GM18519 (cell line): ENCODE measurements around the gene MED8.

Experiments used
- ATAC-seq: cut with Tn5 transposase; IDR thresholded peaks from one replicate; pipeline ENCODE4 v1.9.1; 2021; ENCODE audit warnings: mild to moderate bottlenecking, moderate library complexity; ENCODE audit not compliant: unreplicated experiment, low FRiP score

The MED8 gene

DNA sequence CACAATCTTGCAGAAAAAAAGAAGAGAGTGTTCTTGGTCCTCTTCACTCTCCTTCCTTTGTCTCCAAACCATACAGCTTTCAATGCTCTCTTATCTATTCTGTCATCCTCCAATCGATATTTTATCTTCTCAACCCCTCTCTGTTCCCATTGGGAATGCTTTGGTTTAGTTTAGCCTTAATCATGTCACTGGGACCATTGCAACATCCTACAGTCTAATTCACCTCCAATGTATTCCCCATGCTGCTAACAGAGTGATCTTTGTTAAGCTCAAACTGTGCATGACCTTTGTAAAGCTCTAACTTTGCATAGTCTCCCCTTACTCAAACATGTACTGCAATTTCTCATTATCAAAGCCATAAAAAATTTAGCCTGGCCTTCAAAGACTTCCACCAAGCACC lies 49.0 kb downstream of the MED8 start:
- ATAC-seq = no peak

DNA sequence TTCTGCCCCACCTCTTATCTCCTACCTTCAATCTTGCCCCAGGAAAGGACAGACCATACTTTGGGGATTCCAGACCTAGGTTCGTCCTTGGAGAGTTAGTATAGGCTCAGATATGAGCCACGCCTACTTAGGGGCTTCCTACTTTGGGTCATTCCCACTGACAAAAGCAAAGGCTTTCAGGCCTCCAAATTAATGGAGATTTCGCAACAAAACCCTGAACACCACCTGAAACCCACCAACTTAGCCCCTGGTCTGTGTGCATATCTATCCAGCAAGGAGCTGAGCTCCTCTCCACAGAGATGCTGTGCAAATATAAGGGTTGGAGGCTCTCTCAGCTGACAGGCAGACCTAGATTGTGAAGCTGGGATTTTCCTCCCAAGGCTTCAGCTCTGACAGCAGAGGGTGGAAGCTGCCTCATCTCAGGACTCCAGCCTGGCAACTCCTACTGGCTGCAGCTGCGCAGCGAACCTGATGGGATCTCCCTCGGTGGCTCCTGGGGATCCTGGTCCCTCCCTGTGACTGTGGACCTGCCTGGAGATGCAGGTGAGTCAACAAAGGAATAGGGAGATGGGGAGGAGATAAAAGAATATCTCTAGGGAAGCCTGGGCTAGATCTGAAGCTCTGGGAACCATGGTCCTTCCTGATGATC lies 49.9 kb downstream of the MED8 start:
- ATAC-seq = no peak

DNA sequence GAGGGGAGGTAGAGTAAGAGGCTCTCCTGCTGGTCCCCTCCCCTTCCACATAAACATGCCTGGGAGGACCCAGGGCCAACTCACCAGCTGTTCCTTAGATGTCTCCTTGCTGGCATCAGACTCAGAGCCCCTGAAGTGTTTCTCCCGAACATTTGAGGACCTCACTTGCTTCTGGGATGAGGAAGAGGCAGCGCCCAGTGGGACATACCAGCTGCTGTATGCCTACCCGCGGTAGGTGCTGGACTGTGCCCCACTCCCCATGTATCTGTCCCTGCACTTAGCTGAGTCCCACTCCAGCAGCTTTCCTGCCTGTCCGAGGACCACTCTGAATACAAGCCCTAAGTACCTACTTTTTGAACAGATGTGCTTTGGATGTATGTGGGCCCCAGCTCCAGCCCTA lies 51.6 kb downstream of the MED8 start:
- ATAC-seq = no peak

DNA sequence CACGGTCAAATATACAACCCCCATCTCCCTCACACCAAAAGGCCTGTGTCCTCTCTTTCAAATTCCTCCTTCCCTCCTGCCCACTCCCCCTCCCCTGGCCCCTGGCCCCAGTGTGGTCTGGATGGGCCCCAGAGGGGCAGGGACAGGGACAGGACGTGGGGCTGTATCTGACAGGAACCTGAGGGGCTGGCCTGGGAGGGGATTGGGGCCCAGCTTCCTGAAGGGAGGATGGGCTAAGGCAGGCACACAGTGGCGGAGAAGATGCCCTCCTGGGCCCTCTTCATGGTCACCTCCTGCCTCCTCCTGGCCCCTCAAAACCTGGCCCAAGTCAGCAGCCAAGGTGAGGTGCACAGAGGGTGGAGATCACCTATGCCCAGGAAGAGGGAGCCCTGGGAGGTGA lies 52.0 kb downstream of the MED8 start, which contains the start of gene MPL:
Gene MPL, plus strand, starts transcription at position 231 of the 400 bp plus-strand sequence. Its CDS starts 31 bp downstream, at position 262.
- ATAC-seq = no peak

DNA sequence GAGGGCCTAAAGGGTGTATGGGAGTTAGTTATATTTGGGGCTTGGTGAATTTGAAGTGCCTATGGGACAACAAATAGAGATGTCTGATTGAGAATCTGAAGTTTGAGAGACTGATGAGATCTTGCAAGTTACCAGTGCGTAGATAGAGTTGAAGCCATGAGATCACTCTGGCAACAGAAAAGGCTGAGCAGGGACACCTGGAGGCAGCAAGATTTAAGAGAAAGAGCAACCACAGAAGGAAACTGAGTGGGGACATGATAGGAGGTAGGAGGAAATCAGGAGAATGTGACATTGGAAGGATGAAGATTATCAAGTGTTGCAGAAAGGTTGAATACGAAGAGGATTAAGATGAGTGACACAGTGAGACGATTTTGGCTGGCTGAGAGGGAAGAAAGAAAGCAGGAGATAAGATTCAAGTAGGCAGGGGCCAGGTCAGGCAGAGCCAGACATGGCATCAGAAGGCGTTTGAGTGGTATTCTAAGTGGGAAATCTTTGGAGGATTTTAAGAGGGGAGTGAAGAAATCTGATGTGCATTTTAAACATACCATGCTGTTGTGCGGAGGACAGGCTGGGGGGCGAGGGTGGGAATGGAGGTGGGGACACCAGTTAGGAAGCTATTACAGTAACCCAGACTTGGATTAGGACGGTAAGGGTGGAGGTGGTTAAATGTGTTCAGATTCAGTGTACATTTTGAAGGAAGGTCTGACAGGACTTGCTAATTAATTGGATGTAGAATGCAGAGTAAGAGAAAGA lies 55.0 kb downstream of the MED8 start:
- no peak for ATAC-seq
